OCI-LY1 (cell line): Measurements from ENCODE around the gene MEAK7.

Source experiments
- CTCF ChIP-seq: fragments of 200-600 bp; sonication (generic), shearing (Covaris generic); IDR thresholded peaks from 2 replicates; pipeline ENCODE4 v1.5.1; 2017; ENCODE audit warnings: mild to moderate bottlenecking, antibody characterized with exemption, low read length, moderate library complexity, mixed read lengths
- EZH2 ChIP-seq: fragments of 200-600 bp; sonication (generic), shearing (Covaris generic); IDR thresholded peaks from 2 replicates; pipeline ENCODE4 v1.8.0; 2017; ENCODE audit warnings: borderline replicate concordance, mixed run types, mild to moderate bottlenecking, antibody characterized with exemption, low read length, moderate library complexity, mixed read lengths

- TF ChIP-seq CTCF (no peak), EZH2 (no peak)
These were observed 14.4 kb upstream of the MEAK7 start for GRCh38 chr16:84518804-84519341.
